GM20000 (cell line): ENCODE results near the gene CLTA.
"Not testable (repeated sequence)": the region's sequence is repeated elsewhere in the genome, so short reads cannot be mapped to it uniquely, and the experiment has no call there.

Experiments
- DNase-seq: peaks from one replicate; pipeline ENCODE4 v3.0.0; 2012; ENCODE audit warnings: low spot score
- CTCF ChIP-seq: IDR thresholded peaks from 2 replicates; pipeline ENCODE4 v1.5.1; 2012; ENCODE audit warnings: mild to moderate bottlenecking, control low read depth; ENCODE audit errors: extremely low read depth, missing control alignments

Gene CLTA

GRCh38 chr9:36152741-36153438 is 37.8 kb upstream of the CLTA start:
- no peak for TF ChIP-seq CTCF
- DNase-seq = no peak

- DNase-seq = no peak
- TF ChIP-seq CTCF = no peak
These were observed 37.0 kb upstream of the CLTA start for GRCh38 chr9:36153746-36154145.

- no peak for DNase-seq
- no peak for TF ChIP-seq CTCF
These were observed 36.3 kb upstream of the CLTA start for GRCh38 chr9:36154331-36154952.

- TF ChIP-seq CTCF = no peak
- DNase-seq = no peak
These were observed 34.6 kb upstream of the CLTA start for GRCh38 chr9:36156116-36156515.

- no peak for DNase-seq
These were observed 32.6 kb upstream of the CLTA start for GRCh38 chr9:36158122-36158521.

GRCh38 chr9:36158917-36159316 is 31.8 kb upstream of the CLTA start:
- DNase-seq = no peak
- no peak for TF ChIP-seq CTCF

More at GRCh38 chr9:36158122-36158521, 32.6 kb upstream of the CLTA start:
- TF ChIP-seq CTCF = no peak

- not testable (repeated sequence) for DNase-seq
These were observed 31.2 kb upstream of the CLTA start for GRCh38 chr9:36159509-36159908.

- not testable (repeated sequence) for DNase-seq
These were observed 30.6 kb upstream of the CLTA start for GRCh38 chr9:36160126-36160525.
